ENCODE results near the gene CTNND2. TPM values are rescaled to one million over a fixed set of nuclear protein-coding genes. Genes with fewer than 3 reads are reported as not detected.
"Not testable (repeated sequence)": the region's sequence is repeated elsewhere in the genome, so short reads cannot be mapped to it uniquely, and the experiment has no call there.

The CTNND2 gene
- polyA plus RNA-seq, 1 donor from 2014 or later = not detected

- Mint-ChIP-seq H3K4me3 (no peak overlapping the region), H3K27ac (no peak overlapping the region), H3K4me1 (peaks cover 0 to 2% (median 1%) of the 10 kb centered on the region in 3 donors), H3K9me3 (peaks cover 5 to 15% (median 7%) of the 10 kb centered on the region in 3 donors), H3K27me3 (peaks cover 2% of the 10 kb centered on the region), H3K36me3 (no peaks in the 10 kb centered on the region)
Measured at GRCh38 chr5:11026543-11026942, 877.7 kb downstream of the CTNND2 start.

- H3K27ac Mint-ChIP-seq = no peak overlapping the region
- H3K36me3 Mint-ChIP-seq = no peaks in the 10 kb centered on the region
- peaks cover 0 to 3% (median 2%) of the 10 kb centered on the region in 3 donors for H3K9me3 Mint-ChIP-seq
- H3K4me1 Mint-ChIP-seq = peaks cover 0 to 2% (median 1%) of the 10 kb centered on the region in 3 donors
- H3K4me3 Mint-ChIP-seq = no peak overlapping the region
- H3K27me3 Mint-ChIP-seq = peaks cover 2% of the 10 kb centered on the region
Measured at GRCh38 chr5:11023945-11024344, 880.3 kb downstream of the CTNND2 start.

- Mint-ChIP-seq H3K27me3 (peaks cover 10% of the 10 kb centered on the region), H3K4me3 (no peak overlapping the region), H3K9me3 (peaks cover 0 to 2% (median 1%) of the 10 kb centered on the region in 3 donors), H3K27ac (no peak overlapping the region), H3K36me3 (no peaks in the 10 kb centered on the region), H3K4me1 (peaks cover 0 to 2% (median 0%) of the 10 kb centered on the region in 3 donors)
Measured at GRCh38 chr5:11013793-11014192, 890.5 kb downstream of the CTNND2 start.

- Mint-ChIP-seq H3K36me3 (no peaks in the 10 kb centered on the region), H3K4me1 (peaks cover 0 to 2% (median 0%) of the 10 kb centered on the region in 3 donors), H3K4me3 (no peak overlapping the region), H3K27ac (peak overlapping the region in 1 of 3 donors; percentile 38), H3K27me3 (peaks cover 7% of the 10 kb centered on the region), H3K9me3 (peaks cover 0 to 2% (median 1%) of the 10 kb centered on the region in 3 donors)
Measured at GRCh38 chr5:11012295-11012694, 892.0 kb downstream of the CTNND2 start.

- H3K4me1 Mint-ChIP-seq = peaks cover 0 to 2% (median 0%) of the 10 kb centered on the region in 3 donors
- H3K9me3 Mint-ChIP-seq = peaks cover 0 to 2% (median 1%) of the 10 kb centered on the region in 3 donors
- H3K36me3 Mint-ChIP-seq = no peaks in the 10 kb centered on the region
- H3K4me3 Mint-ChIP-seq = no peak overlapping the region
- H3K27ac Mint-ChIP-seq = no peak overlapping the region
- H3K27me3 Mint-ChIP-seq = peaks cover 7% of the 10 kb centered on the region
Measured at GRCh38 chr5:11010429-11011210, 893.6 kb downstream of the CTNND2 start.

- no peak overlapping the region for H3K27ac Mint-ChIP-seq
- peaks cover 0 to 2% (median 1%) of the 10 kb centered on the region in 3 donors for H3K9me3 Mint-ChIP-seq
- H3K4me3 Mint-ChIP-seq = no peak overlapping the region
- H3K4me1 Mint-ChIP-seq = no peaks in the 10 kb centered on the region
- H3K36me3 Mint-ChIP-seq = no peaks in the 10 kb centered on the region
- H3K27me3 Mint-ChIP-seq = peaks cover 7% of the 10 kb centered on the region
Measured at GRCh38 chr5:11009576-11009975, 894.7 kb downstream of the CTNND2 start.

GRCh38 chr5:11007269-11007870 is 896.9 kb downstream of the CTNND2 start:
- Mint-ChIP-seq H3K27me3 (peaks cover 4% of the 10 kb centered on the region), H3K4me3 (no peak overlapping the region), H3K27ac (no peak overlapping the region), H3K9me3 (peaks cover 0 to 1% (median 0%) of the 10 kb centered on the region in 3 donors), H3K36me3 (no peaks in the 10 kb centered on the region), H3K4me1 (no peaks in the 10 kb centered on the region)

- not testable (repeated sequence) for H3K4me3 Mint-ChIP-seq, H3K9me3 Mint-ChIP-seq, H3K4me1 Mint-ChIP-seq, H3K36me3 Mint-ChIP-seq, H3K27me3 Mint-ChIP-seq, H3K27ac Mint-ChIP-seq
Measured at GRCh38 chr5:11004523-11004922, 899.7 kb downstream of the CTNND2 start.

GRCh38 chr5:11000515-11001353 is 903.5 kb downstream of the CTNND2 start:
- H3K27me3 Mint-ChIP-seq = peaks cover 3% of the 10 kb centered on the region
- H3K4me3 Mint-ChIP-seq = no peak overlapping the region
- no peak overlapping the region for H3K27ac Mint-ChIP-seq
- H3K9me3 Mint-ChIP-seq = peaks cover 0 to 4% (median 0%) of the 10 kb centered on the region in 3 donors
- peaks cover 2% of the 10 kb centered on the region for H3K36me3 Mint-ChIP-seq
- no peaks in the 10 kb centered on the region for H3K4me1 Mint-ChIP-seq

- peaks cover 2% of the 10 kb centered on the region for H3K36me3 Mint-ChIP-seq
- peaks cover 8% of the 10 kb centered on the region for H3K27me3 Mint-ChIP-seq
- peaks cover 0 to 5% (median 2%) of the 10 kb centered on the region in 3 donors for H3K9me3 Mint-ChIP-seq
Measured at GRCh38 chr5:10999714-11000113, 904.5 kb downstream of the CTNND2 start.

GRCh38 chr5:10995891-10996290 is 908.4 kb downstream of the CTNND2 start:
- H3K4me3 Mint-ChIP-seq = no peak overlapping the region
- peaks cover 2% of the 10 kb centered on the region for H3K36me3 Mint-ChIP-seq
- no peaks in the 10 kb centered on the region for H3K4me1 Mint-ChIP-seq
- peaks cover 10% of the 10 kb centered on the region for H3K27me3 Mint-ChIP-seq
- H3K27ac Mint-ChIP-seq = no peak overlapping the region
- peaks cover 0 to 5% (median 2%) of the 10 kb centered on the region in 3 donors for H3K9me3 Mint-ChIP-seq

More at GRCh38 chr5:10999714-11000113, 904.5 kb downstream of the CTNND2 start:
- Mint-ChIP-seq H3K4me3 (no peak overlapping the region), H3K4me1 (no peaks in the 10 kb centered on the region), H3K27ac (no peak overlapping the region)

GRCh38 chr5:10994091-10994986 is 909.9 kb downstream of the CTNND2 start:
- no peak overlapping the region for H3K4me3 Mint-ChIP-seq

GRCh38 chr5:10990634-10991033 is 913.6 kb downstream of the CTNND2 start:
- peaks cover 33% of the 10 kb centered on the region for H3K27me3 Mint-ChIP-seq
- H3K27ac Mint-ChIP-seq = no peak overlapping the region
- peaks cover 0 to 2% (median 0%) of the 10 kb centered on the region in 3 donors for H3K9me3 Mint-ChIP-seq
- H3K4me3 Mint-ChIP-seq = no peak overlapping the region
- H3K36me3 Mint-ChIP-seq = peaks cover 1% of the 10 kb centered on the region
- H3K4me1 Mint-ChIP-seq = peaks cover 0 to 10% (median 8%) of the 10 kb centered on the region in 3 donors

More at GRCh38 chr5:10994091-10994986, 909.9 kb downstream of the CTNND2 start:
- H3K9me3 Mint-ChIP-seq = peaks cover 0 to 5% (median 2%) of the 10 kb centered on the region in 3 donors
- H3K27me3 Mint-ChIP-seq = peaks cover 19% of the 10 kb centered on the region
- no peak overlapping the region for H3K27ac Mint-ChIP-seq
- H3K4me1 Mint-ChIP-seq = no peaks in the 10 kb centered on the region
- peaks cover 2% of the 10 kb centered on the region for H3K36me3 Mint-ChIP-seq
